HG03342 (cell line): ENCODE results near the gene ACTG1.

Experiments used
- ATAC-seq: cut with Tn5 transposase; IDR thresholded peaks from one replicate; pipeline ENCODE4 v1.9.1; 2021; ENCODE audit warnings: mild to moderate bottlenecking, moderate library complexity; ENCODE audit not compliant: unreplicated experiment

ACTG1 gene

GRCh38 chr17:81466564-81467472 is 45.8 kb downstream of the ACTG1 start:
- no peak for ATAC-seq

- no peak for ATAC-seq
Measured at GRCh38 chr17:81465910-81466309, 46.7 kb downstream of the ACTG1 start.

- no peak for ATAC-seq
Measured at GRCh38 chr17:81464586-81464985, 48.0 kb downstream of the ACTG1 start.

- ATAC-seq: no peak
Measured at GRCh38 chr17:81463506-81463905, 49.1 kb downstream of the ACTG1 start.

- no peak for ATAC-seq
Measured at GRCh38 chr17:81462506-81463125, 50.0 kb downstream of the ACTG1 start.

GRCh38 chr17:81461607-81462500 is 50.7 kb downstream of the ACTG1 start:
- ATAC-seq: no peak

- ATAC-seq: no peak
Measured at GRCh38 chr17:81460856-81461460, 51.6 kb downstream of the ACTG1 start.
